ENCODE data around the gene ATM. TPM values are rescaled to one million over a fixed set of nuclear protein-coding genes. Genes with fewer than 3 reads are reported as not detected.

The ATM gene
- total and polyA plus RNA-seq, 10 of the 15 experiments (the other 5 are each of a cell fraction or from before 2014, with no cell fraction given): 10.0 to 91.5 (median 40.2) TPM

DNA sequence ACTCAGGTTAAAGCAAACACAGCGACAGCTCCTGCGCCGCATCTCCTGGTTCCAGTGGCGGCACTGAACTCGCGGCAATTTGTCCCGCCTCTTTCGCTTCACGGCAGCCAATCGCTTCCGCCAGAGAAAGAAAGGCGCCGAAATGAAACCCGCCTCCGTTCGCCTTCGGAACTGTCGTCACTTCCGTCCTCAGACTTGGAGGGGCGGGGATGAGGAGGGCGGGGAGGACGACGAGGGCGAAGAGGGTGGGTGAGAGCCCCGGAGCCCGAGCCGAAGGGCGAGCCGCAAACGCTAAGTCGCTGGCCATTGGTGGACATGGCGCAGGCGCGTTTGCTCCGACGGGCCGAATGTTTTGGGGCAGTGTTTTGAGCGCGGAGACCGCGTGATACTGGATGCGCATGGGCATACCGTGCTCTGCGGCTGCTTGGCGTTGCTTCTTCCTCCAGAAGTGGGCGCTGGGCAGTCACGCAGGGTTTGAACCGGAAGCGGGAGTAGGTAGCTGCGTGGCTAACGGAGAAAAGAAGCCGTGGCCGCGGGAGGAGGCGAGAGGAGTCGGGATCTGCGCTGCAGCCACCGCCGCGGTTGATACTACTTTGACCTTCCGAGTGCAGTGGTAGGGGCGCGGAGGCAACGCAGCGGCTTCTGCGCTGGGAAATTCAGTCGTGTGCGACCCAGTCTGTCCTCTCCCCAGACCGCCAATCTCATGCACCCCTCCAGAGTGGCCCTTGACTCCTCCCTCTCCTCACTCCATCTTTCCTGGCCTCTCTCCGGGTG is at the start of gene ATM, which contains the start of gene NPAT (continued):
- peak; percentile 80; the same call in 1 of the 2 replicates for TF ChIP-seq NFYB (IDR thresholded peaks at IDR 0.05; ENCODE audit: insufficient read depth, low read depth, low read length)
- 0 out of 2 replicates have a peak, but pooled peaks have one; percentile 38 for TF ChIP-seq STAT3 (IDR thresholded peaks at IDR 0.05; ENCODE audit: low read depth, low read length)
- TF ChIP-seq PML (IDR thresholded peaks at IDR 0.05; ENCODE audit: low read length): peak; percentile 78; the same call in 1 of the 2 replicates
- TF ChIP-seq EGR1 (IDR thresholded peaks at IDR 0.05; ENCODE audit: borderline replicate concordance in 1 of 2, low read depth in 2 of 2, low read length in 2 of 2): 0 out of 3 replicates have a peak, but pooled peaks of 1 of the 2 experiments have one; percentile 56
- TF ChIP-seq, protein P1, sequence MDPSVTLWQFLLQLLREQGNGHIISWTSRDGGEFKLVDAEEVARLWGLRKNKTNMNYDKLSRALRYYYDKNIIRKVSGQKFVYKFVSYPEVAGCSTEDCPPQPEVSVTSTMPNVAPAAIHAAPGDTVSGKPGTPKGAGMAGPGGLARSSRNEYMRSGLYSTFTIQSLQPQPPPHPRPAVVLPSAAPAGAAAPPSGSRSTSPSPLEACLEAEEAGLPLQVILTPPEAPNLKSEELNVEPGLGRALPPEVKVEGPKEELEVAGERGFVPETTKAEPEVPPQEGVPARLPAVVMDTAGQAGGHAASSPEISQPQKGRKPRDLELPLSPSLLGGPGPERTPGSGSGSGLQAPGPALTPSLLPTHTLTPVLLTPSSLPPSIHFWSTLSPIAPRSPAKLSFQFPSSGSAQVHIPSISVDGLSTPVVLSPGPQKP (IDR thresholded peaks at IDR 0.05; ENCODE audit: low read depth, low read length): peak; percentile 98
- no peak for TF ChIP-seq POLR2AphosphoS2 (IDR thresholded peaks at IDR 0.05; ENCODE audit: low read depth, low read length)
- TF ChIP-seq, protein P2, sequence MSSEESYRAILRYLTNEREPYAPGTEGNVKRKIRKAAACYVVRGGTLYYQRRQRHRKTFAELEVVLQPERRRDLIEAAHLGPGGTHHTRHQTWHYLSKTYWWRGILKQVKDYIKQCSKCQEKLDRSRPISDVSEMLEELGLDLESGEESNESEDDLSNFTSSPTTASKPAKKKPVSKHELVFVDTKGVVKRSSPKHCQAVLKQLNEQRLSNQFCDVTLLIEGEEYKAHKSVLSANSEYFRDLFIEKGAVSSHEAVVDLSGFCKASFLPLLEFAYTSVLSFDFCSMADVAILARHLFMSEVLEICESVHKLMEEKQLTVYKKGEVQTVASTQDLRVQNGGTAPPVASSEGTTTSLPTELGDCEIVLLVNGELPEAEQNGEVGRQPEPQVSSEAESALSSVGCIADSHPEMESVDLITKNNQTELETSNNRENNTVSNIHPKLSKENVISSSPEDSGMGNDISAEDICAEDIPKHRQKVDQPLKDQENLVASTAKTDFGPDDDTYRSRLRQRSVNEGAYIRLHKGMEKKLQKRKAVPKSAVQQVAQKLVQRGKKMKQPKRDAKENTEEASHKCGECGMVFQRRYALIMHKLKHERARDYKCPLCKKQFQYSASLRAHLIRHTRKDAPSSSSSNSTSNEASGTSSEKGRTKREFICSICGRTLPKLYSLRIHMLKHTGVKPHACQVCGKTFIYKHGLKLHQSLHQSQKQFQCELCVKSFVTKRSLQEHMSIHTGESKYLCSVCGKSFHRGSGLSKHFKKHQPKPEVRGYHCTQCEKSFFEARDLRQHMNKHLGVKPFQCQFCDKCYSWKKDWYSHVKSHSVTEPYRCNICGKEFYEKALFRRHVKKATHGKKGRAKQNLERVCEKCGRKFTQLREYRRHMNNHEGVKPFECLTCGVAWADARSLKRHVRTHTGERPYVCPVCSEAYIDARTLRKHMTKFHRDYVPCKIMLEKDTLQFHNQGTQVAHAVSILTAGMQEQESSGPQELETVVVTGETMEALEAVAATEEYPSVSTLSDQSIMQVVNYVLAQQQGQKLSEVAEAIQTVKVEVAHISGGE (CRISPR knock-in tag; IDR thresholded peaks at IDR 0.05): no peak
- TF ChIP-seq, protein P3, sequence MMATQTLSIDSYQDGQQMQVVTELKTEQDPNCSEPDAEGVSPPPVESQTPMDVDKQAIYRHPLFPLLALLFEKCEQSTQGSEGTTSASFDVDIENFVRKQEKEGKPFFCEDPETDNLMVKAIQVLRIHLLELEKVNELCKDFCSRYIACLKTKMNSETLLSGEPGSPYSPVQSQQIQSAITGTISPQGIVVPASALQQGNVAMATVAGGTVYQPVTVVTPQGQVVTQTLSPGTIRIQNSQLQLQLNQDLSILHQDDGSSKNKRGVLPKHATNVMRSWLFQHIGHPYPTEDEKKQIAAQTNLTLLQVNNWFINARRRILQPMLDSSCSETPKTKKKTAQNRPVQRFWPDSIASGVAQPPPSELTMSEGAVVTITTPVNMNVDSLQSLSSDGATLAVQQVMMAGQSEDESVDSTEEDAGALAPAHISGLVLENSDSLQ (IDR thresholded peaks at IDR 0.05): 0 out of 2 replicates have a peak, but pooled peaks have one; percentile 5
- no peak for TF ChIP-seq STAT1 (conservative IDR thresholded peaks at IDR 0.05)
- 0 out of 2 replicates have a peak, but pooled peaks have one; percentile 33 for TF ChIP-seq TCF3 (IDR thresholded peaks at IDR 0.05; ENCODE audit: borderline replicate concordance, insufficient read depth, low read depth, low read length)
- TF ChIP-seq POLR2AphosphoS5 (IDR thresholded peaks at IDR 0.05; ENCODE audit: low read length): peak; percentile 67
- peak; percentile 69; the same call in 1 of the 2 replicates for TF ChIP-seq WRNIP1 (IDR thresholded peaks at IDR 0.05; ENCODE audit: borderline replicate concordance, low read depth, low read length)
- TF ChIP-seq, protein P4, sequence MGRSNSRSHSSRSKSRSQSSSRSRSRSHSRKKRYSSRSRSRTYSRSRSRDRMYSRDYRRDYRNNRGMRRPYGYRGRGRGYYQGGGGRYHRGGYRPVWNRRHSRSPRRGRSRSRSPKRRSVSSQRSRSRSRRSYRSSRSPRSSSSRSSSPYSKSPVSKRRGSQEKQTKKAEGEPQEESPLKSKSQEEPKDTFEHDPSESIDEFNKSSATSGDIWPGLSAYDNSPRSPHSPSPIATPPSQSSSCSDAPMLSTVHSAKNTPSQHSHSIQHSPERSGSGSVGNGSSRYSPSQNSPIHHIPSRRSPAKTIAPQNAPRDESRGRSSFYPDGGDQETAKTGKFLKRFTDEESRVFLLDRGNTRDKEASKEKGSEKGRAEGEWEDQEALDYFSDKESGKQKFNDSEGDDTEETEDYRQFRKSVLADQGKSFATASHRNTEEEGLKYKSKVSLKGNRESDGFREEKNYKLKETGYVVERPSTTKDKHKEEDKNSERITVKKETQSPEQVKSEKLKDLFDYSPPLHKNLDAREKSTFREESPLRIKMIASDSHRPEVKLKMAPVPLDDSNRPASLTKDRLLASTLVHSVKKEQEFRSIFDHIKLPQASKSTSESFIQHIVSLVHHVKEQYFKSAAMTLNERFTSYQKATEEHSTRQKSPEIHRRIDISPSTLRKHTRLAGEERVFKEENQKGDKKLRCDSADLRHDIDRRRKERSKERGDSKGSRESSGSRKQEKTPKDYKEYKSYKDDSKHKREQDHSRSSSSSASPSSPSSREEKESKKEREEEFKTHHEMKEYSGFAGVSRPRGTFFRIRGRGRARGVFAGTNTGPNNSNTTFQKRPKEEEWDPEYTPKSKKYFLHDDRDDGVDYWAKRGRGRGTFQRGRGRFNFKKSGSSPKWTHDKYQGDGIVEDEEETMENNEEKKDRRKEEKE (IDR thresholded peaks at IDR 0.05): no peak
- 0 out of 2 replicates have a peak, but pooled peaks have one; percentile 45 for TF ChIP-seq RCOR1 (conservative IDR thresholded peaks at IDR 0.05; ENCODE audit: low read depth, low read length)
- peak; percentile 69; the same call in 1 of the 2 replicates for TF ChIP-seq CREM (IDR thresholded peaks at IDR 0.05; ENCODE audit: low read depth)
- TF ChIP-seq ZNF207 (IDR thresholded peaks at IDR 0.05; ENCODE audit: borderline replicate concordance): peak; percentile 79; the same call in 1 of the 2 replicates
- peak; percentile 33; the same call in 1 of the 2 replicates for TF ChIP-seq RAD51 (IDR thresholded peaks at IDR 0.05)
- TF ChIP-seq BCL11A (IDR thresholded peaks at IDR 0.05; ENCODE audit: low read depth, low read length): no peak
- no peak for TF ChIP-seq KAT2A (conservative IDR thresholded peaks at IDR 0.05; ENCODE audit: control insufficient read depth, low read depth, low read length)
- 0 out of 2 replicates have a peak, but pooled peaks have one; percentile 90 for TF ChIP-seq SMAD5 (IDR thresholded peaks at IDR 0.05; ENCODE audit: low read depth)
- no peak for TF ChIP-seq CHD4 (IDR thresholded peaks at IDR 0.05)

All from GM12878 (cell line).